Embryonic facial prominence (tissue), 1 donor: ENCODE results near the gene NEDD8.
A peak's percentile ranks its signal among the peaks of the same experiment; 100 is the strongest.

ENCODE experiments used
- DNase-seq: peaks from one replicate; pipeline ENCODE4 v3.0.0-alpha.2; 2016; ENCODE audit errors: extremely low spot score

Gene NEDD8

GRCh38 chr14:24179961-24180796 lies 52.0 kb downstream of the NEDD8 start:
- DNase-seq, result no peak

DNA sequence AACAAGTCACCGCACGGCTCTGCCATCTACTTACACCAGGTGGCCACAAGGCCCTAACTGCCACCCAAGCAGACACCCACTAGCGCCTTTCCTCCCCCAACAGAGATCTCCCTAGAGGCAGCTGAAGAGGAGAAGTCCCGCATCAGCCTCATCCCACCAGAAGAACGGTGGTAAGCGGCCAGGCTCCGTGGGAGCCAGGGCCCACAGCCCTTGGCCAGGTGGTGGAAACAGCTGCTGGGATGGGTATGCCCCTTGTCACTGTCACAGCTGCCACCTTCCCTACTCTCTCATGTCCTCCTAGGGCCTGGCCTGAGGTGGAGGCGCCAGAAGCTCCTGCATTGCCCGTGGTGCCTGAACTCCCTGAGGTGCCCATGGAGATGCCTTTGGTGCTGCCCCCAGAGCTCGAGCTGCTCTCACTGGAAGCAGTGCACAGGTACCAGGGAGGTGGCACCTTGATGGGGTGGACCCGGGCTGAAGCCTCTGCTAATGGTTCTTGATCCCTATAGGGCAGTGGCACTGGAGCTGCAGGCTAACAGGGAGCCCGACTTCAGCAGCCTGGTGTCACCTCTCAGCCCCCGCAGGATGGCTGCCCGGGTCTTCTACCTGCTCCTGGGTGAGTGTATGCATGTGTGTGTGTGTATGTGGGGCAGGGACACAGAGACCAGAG lies 52.7 kb downstream of the NEDD8 start:
- no peak for DNase-seq

GRCh38 chr14:24178399-24179178 lies 53.6 kb downstream of the NEDD8 start:
- DNase-seq, result no peak

GRCh38 chr14:24177891-24178290 lies 54.3 kb downstream of the NEDD8 start:
- no peak for DNase-seq

- DNase-seq, result no peak
These were observed 54.9 kb downstream of the NEDD8 start for GRCh38 chr14:24177041-24177825.

- no peak for DNase-seq
These were observed 55.6 kb downstream of the NEDD8 start for GRCh38 chr14:24176599-24176998.

DNA sequence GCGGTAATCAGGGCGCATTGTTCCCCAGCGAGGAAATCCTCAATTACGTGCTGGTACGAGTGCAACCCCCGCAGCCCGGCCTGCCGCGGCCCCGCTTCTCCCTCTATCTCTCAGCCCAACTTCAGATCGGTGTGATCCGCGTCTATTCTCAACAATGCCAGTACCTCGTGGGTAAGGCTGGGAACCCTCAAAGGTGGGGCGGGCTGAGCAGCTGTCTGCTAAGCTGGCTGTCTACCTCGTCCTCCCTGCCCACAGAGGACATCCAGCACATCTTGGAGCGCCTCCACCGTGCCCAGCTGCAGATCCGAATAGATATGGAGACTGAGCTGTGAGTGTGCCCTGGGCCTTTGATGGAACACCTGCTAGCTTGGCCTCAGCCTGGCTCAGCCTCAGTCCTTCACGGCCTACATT lies 59.3 kb downstream of the NEDD8 start:
- DNase-seq, result no peak

DNA sequence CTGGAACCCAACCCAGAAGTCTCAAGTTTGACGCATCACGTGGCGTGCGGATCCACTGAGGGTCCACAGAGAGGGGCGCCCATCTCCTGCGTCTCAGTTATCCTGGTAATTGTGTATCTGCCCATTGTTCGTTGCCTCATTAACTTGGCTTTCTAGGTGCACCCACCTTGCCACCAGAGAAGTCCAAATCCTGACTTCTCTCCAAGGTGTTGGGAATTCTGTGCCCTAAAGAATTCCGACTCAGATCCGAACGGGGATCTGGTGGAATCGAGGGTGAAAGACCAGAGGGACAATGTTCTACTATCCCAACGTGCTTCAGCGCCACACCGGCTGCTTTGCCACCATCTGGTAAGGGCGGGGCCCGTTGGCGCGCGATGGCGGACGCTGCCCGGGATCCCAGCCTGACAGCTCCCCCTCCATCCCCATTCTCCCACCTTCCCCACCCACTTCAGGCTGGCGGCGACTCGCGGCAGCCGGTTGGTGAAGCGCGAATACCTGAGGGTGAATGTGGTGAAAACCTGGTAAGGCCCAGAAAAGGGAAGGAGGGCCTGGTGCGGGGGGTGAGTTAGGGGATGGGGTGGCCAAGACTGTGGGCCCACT lies 59.8 kb downstream of the NEDD8 start:
- DNase-seq, result no peak

DNA sequence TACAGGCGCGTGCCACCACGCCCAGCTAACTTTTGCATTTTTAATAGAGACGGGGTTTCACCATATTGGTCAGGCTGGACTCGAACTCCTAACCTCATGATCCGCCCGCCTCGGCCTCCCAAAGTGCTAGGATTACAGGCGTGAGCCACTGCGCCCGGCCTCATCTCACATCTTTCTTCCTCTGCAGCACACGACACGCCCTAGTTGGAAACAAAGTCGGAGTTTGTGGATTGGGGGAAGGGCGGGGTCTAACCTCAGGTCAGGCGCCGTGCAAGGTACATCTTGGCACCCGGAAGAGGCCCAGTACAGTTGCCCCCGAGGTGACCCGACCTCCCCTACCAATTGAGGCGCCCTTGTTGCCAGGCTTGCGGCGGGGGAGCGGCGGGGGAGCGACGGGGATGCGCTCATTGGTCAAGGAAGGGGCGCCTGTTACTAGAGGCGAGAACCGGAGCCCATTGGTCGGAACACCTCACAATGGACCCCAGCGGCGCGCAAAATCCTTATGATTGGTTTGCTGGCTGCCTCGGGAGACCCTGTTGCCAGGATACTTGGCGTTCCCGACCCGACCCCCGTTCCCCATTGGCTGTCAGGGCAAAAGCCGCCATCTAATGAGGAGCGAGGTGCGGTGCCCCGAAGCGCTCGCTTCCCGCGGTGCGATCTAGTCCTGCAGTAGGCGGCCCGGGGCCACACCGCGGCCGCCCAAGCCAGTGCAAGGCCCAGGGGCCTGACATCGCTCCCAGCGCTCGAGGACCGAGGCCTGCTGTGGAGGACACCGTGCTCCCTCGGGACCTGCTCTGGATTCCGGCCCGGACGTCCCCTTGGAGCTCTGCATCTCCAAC lies 60.5 kb downstream of the NEDD8 start, which contains the start of gene REC8:
REC8 (plus strand) TSS at position 659 of the 839 bp plus-strand sequence. CDS start 473 bp downstream, outside the sequence.
- peak; percentile 85 for DNase-seq

DNA sequence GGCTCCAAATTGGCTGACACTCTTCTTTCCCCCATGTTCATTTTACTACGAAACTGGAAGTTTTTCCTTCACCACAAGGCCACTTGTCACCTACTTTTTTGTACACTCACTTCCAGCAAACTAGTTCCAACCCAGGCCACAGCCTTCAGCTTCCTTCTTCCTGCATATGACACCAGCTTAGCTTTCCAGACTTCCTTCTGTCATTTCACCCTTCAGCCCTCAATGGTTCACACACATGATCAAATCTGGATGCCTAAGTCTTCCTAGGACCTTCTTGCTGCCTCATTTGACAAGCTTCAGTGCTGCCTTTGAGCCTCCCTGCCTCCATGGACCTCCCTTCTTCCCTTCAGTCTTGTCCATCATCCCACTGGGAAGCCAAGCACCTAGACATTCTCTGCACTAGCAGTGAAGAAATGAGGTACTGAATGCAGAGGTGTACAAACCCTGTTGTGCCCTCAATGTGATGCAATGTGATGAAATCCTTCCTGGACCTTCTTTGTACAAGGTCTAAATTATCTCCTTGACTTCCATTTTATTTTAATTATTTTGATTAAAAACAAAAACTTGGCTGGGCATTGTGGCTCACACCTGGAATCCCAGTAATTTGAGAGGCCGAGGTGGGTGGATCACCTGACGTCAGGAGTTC lies 64.6 kb downstream of the NEDD8 start:
- no peak for DNase-seq
